Activated naive CD4-positive, alpha-beta T cell treated with anti-CD3 and anti-CD28 coated beads for 36 hours (primary cell): ENCODE results near the gene TIE1. TPM values are rescaled to one million over a fixed set of nuclear protein-coding genes. Genes with fewer than 3 reads are reported as not detected.

ENCODE experiments used
- CTCF ChIA-PET: fragments of 350-600 bp; sonication (Branson Sonifier 250); formaldehyde crosslinking; loops from one replicate; lab custom pipeline; 2021; ENCODE audit warnings: antibody characterized with exemption; lab: Charles Lee
- DNase-seq: peaks from one replicate; pipeline ENCODE4 v3.0.0-alpha.2; 2020
- H3K27ac Mint-ChIP-seq: one replicate; pipeline ENCODE4 v1.8.0; 2021; ENCODE audit warnings: mild to moderate bottlenecking, mixed read lengths
- H3K27me3 Mint-ChIP-seq: one replicate; pipeline ENCODE4 v1.8.0; 2021; ENCODE audit warnings: low read depth, mixed read lengths
- H3K36me3 Mint-ChIP-seq: one replicate; pipeline ENCODE4 v1.8.0; 2021; ENCODE audit warnings: low read depth, mixed read lengths
- H3K4me1 Mint-ChIP-seq: one replicate; pipeline ENCODE4 v1.8.0; 2021; ENCODE audit warnings: low read depth, mixed read lengths
- H3K4me3 Mint-ChIP-seq: one replicate; pipeline ENCODE4 v1.8.0; 2021; ENCODE audit warnings: mild to moderate bottlenecking, moderate library complexity, mixed read lengths
- H3K9me3 Mint-ChIP-seq: one replicate; pipeline ENCODE4 v1.8.0; 2021; ENCODE audit warnings: mixed read lengths
- intact Hi-C: fragments of 100-400 bp; cut with micrococcal nuclease; formaldehyde crosslinking; loops from one replicate; pipeline ENCODE4 v1.15.1; 2023
- total RNA-seq, 2 experiments: library from RNA; stranded (reverse); gene quantifications; one replicate each; pipeline ENCODE4 v1.2.3, GENCODE V29; 2021

Gene TIE1
- total RNA-seq, 2 experiments from 2014 or later, result not detected

DNA sequence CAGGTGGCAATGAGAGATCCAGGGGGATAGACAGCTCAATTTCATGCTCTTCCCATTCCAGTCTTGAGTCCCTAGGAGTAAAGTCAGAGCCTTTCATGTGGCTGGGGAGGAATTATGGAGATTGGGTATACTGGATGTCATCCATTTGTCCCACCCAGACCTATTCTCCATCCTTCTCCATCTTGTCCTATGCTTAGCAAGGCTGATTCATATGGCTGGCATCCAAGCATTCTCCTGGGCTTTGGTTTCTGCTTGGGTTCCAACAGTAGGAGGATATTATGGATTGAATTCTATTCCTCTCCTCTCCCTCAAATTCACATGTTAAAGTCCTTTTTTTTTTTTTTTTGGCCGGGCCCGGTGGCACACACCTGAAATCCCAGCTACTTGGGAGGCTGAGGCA lies 54.2 kb downstream of the TIE1 start:
- H3K4me1 Mint-ChIP-seq, result peaks cover 10% of the 10 kb centered on the region
- CTCF ChIA-PET, result interaction anchor here (0.6 kb wide), 1 partner anchor 12 kb away, joined by 3 read pairs; no protein-coding TSS in a partner anchor
- no peak for DNase-seq
- peaks cover 15% of the 10 kb centered on the region for H3K36me3 Mint-ChIP-seq
- H3K4me3 Mint-ChIP-seq, result no peak overlapping the region
- H3K27ac Mint-ChIP-seq, result no peak overlapping the region
- H3K27me3 Mint-ChIP-seq, result no peaks in the 10 kb centered on the region
- intact Hi-C loops, result no loop called here
- no peaks in the 10 kb centered on the region for H3K9me3 Mint-ChIP-seq

DNA sequence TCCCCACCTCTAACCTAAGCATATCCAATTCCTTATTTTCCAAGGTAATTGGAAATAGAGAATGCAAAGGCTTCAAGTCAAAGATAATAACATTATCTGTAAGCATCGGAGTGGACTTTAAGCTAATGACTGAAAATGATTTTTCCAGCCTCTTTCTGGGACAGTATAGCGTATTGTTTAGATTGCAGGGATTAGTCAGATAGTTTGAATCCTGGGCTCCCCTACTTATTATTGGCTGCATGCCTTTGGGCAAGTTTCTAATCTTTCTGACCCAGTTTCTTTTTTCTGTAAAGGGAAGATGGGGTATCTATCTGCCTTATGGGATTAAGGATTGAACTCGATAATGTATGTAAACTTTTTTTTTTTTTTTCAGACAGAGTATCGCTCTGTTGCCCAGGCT lies 56.5 kb downstream of the TIE1 start:
- intact Hi-C loops, result no loop called here
- CTCF ChIA-PET, result interaction anchor here (0.6 to 2.7 kb wide), 3 partner anchors 11 to 57 kb away, joined by 3 to 12 read pairs (median 6); partner anchors contain the start of gene ELOVL1
- Mint-ChIP-seq H3K27me3 (no peaks in the 10 kb centered on the region), H3K27ac (no peak overlapping the region), H3K9me3 (no peaks in the 10 kb centered on the region), H3K4me3 (peak overlapping the region; percentile 94), H3K4me1 (peaks cover 29% of the 10 kb centered on the region), H3K36me3 (peaks cover 38% of the 10 kb centered on the region)
- DNase-seq, result no peak

DNA sequence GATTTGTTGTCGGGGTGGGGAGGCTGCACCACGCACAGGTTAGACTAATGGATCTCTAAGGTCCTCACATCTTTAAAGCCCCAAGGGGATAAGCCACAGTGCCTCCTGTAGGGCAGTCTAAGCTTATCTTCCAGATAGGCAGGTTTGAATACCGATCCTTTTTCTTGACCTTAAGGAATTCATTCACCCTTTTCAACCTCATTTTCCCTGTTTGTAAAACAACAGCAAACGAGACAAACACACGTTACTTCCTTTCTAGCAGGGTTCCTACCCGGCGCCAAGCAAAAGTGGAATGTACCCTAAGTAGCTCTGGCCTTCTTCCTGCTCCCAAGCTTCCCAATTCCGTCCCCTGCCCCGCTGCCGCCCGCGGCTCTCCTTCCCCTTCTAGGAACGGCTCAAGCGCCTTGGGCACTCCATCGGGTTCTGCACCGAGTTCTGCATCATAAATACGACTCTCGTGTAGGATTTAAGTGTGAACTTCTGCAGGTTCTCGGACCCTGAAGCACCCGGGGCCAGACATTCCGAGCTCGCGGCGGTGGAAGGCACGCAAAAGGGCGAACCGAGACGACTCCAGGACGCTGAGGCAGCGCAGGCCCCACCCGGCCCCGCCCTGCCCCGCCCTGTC lies 57.5 kb downstream of the TIE1 start:
- no peaks in the 10 kb centered on the region for H3K9me3 Mint-ChIP-seq
- peaks cover 42% of the 10 kb centered on the region for H3K36me3 Mint-ChIP-seq
- CTCF ChIA-PET, result interaction anchor here (0.6 to 2.7 kb wide), 7 partner anchors 10 to 690 kb away, joined by 3 to 12 read pairs (median 4); partner anchors contain the start of gene ELOVL1
- intact Hi-C loops, result loop anchor here (1.0 to 2.0 kb wide), 9 partner anchors 10 to 591 kb away; partner anchors contain the start of genes C1orf50, CFAP57, EBNA1BP2 and ELOVL1
- DNase-seq, result peak; percentile 56
- peak overlapping the region; percentile 94 for H3K4me3 Mint-ChIP-seq
- H3K4me1 Mint-ChIP-seq, result peaks cover 29% of the 10 kb centered on the region
- no peaks in the 10 kb centered on the region for H3K27me3 Mint-ChIP-seq
- H3K27ac Mint-ChIP-seq, result peak overlapping the region; percentile 85

DNA sequence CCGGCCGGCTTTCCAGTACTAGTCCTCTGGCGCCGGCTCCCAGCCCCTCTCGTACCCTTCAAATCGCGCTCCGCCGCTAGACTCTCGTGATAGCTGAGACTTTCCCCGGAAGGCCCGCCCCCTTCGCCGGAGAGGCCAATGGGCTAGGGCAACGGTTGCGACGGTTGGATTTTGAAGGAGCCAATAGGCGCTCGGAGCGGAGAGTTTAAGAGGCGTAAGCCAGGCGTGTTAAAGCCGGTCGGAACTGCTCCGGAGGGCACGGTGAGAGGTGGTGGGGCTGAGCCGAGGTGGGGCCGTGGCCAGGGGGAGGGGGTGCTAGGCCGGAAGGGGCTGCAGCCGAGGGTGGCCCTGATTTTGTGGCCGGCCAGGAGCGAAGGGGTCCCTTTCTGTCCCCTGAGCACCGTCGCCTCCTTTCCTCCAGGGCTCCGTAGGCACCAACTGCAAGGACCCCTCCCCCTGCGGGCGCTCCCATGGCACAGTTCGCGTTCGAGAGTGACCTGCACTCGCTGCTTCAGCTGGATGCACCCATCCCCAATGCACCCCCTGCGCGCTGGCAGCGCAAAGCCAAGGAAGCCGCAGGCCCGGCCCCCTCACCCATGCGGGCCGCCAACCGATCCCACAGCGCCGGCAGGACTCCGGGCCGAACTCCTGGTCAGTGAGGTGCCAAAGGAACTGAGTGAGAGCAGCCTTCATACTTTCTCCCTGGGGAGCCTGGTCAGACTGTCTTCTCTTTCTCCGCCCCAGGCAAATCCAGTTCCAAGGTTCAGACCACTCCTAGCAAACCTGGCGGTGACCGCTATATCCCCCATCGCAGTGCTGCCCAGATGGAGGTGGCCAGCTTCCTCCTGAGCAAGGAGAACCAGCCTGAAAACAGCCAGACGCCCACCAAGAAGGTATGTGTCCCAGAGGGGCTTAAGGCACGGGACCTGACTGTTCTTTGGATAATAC lies 58.2 kb downstream of the TIE1 start, which contains the start of gene CDC20:
TSS of gene CDC20 (plus strand) at position 236 of the 948 bp plus-strand sequence. CDS start at position 471, 235 bp downstream.
- CTCF ChIA-PET, result interaction anchor here (1.0 to 2.7 kb wide), 5 partner anchors 9 to 132 kb away, joined by 3 to 12 read pairs (median 5); partner anchors contain the start of gene ELOVL1
- Mint-ChIP-seq H3K36me3 (peaks cover 46% of the 10 kb centered on the region), H3K4me1 (peaks cover 32% of the 10 kb centered on the region), H3K27ac (peak within 1 kb of the TSS; percentile 85), H3K27me3 (no peaks in the 10 kb centered on the region), H3K4me3 (peak within 1 kb of the TSS; percentile 94), H3K9me3 (no peaks in the 10 kb centered on the region)
- peak; percentile 100 for DNase-seq
- intact Hi-C loops, result loop anchor here (1.0 to 2.0 kb wide), 9 partner anchors 9 to 592 kb away; partner anchors contain the start of genes C1orf50, CFAP57, EBNA1BP2 and ELOVL1

DNA sequence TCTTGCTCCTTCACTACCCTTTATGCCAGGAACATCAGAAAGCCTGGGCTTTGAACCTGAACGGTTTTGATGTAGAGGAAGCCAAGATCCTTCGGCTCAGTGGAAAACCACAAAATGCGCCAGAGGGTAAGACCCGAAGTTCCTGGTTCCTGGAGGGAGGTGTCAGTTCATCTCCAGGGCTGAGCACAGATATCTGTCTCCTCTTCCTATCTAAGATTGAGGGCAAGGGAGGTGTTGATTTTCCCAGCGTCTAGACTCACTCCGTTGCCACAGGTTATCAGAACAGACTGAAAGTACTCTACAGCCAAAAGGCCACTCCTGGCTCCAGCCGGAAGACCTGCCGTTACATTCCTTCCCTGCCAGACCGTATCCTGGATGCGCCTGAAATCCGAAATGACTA lies 58.9 kb downstream of the TIE1 start:
- Mint-ChIP-seq H3K4me1 (peaks cover 32% of the 10 kb centered on the region), H3K36me3 (peaks cover 47% of the 10 kb centered on the region), H3K27me3 (no peaks in the 10 kb centered on the region), H3K9me3 (no peaks in the 10 kb centered on the region), H3K27ac (peak overlapping the region; percentile 28), H3K4me3 (peak overlapping the region; percentile 94)
- CTCF ChIA-PET, result interaction anchor here (2.7 kb wide), 1 partner anchor 9 kb away, joined by 12 read pairs; the partner anchor contains the start of gene ELOVL1
- no peak for DNase-seq
- intact Hi-C loops, result loop anchor here (2.0 to 10.0 kb wide), 5 partner anchors 95 to 593 kb away; partner anchors contain the start of genes C1orf50, CFAP57, EBNA1BP2 and IPO13

DNA sequence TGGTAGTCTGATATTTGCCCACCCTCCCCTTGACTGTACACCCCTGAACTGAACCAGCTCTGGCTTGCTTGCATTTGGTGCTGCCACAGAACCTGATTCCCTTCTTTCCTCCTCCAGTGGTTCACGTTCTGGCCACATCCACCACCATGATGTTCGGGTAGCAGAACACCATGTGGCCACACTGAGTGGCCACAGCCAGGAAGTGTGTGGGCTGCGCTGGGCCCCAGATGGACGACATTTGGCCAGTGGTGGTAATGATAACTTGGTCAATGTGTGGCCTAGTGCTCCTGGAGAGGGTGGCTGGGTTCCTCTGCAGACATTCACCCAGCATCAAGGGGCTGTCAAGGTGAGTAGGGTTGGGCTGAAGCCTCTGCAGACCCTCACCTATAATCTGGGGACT lies 59.8 kb downstream of the TIE1 start:
- CTCF ChIA-PET, result interaction anchor here (0.7 kb wide), 1 partner anchor 287 kb away, joined by 3 read pairs; no protein-coding TSS in a partner anchor
- Mint-ChIP-seq H3K9me3 (no peaks in the 10 kb centered on the region), H3K4me3 (peak overlapping the region; percentile 94), H3K4me1 (peaks cover 37% of the 10 kb centered on the region), H3K27me3 (no peaks in the 10 kb centered on the region), H3K36me3 (peaks cover 49% of the 10 kb centered on the region), H3K27ac (no peak overlapping the region)
- intact Hi-C loops, result loop anchor here (10.0 kb wide), 1 partner anchor 584 kb away; the partner anchor contains the start of gene IPO13
- no peak for DNase-seq

DNA sequence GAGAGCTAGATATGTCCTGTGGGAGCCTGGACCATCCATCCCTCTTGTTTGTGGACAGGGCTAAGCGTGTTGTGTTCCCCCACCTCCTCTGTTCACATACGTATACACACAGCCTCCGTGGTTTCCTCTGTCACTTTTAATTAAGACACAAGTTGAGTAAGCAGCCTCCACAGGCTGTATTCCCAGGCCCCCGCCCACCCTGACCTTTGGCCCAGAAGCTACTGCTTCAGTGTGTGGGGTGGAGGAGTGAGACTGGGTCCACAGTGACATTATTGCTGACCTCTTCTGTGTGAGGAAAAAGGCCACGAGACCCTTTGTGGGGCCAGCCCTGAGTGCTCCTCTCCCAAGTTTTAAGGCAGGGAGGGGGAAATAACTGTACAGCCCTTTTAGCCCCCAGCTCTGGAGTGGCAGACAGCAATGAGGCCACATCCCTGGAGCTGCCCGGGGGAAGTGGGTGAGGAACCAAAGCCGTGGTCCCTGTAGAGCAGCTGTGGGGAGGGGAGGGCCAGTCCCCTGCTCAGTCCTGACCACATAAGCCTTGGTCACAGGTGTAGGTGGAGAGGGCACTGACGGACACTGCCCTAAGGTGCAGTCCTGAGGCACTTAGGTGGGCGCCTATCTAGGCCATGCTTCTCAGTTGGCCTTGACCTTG lies 62.6 kb downstream of the TIE1 start:
- no peaks in the 10 kb centered on the region for H3K9me3 Mint-ChIP-seq
- CTCF ChIA-PET, result no interaction called here
- H3K4me1 Mint-ChIP-seq, result peaks cover 50% of the 10 kb centered on the region
- H3K4me3 Mint-ChIP-seq, result no peak overlapping the region
- no peak for DNase-seq
- intact Hi-C loops, result loop anchor here (10.0 kb wide), 1 partner anchor 581 kb away; the partner anchor contains the start of gene IPO13
- peaks cover 57% of the 10 kb centered on the region for H3K36me3 Mint-ChIP-seq
- no peak overlapping the region for H3K27ac Mint-ChIP-seq
- no peaks in the 10 kb centered on the region for H3K27me3 Mint-ChIP-seq

DNA sequence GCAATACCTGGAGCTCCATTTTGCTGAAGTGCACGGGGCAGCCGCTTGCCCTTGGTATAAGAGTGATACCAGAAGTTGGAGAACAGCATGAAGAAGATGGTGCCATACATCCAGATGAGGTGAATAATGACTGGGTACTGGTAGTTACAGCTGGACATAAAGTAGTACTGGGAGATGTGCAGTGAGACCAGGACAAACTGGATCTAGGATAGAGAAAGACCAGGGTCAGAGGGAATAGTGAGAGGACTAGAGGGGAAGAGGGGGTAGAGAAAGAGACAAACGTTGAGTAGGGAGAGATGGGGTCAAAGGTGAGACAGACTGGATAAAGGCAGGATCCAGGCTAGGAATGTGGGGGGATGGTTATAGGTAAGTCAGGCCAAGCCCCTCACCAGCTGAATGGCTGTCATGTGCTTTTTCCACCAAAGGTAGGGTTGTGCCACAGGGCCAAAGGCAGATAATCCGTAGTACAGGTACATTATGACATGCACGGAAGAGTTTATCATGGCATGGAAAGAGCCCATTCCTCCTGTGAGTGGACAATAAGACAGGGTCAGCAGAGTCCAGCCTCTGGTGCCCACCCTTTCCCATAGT lies 63.2 kb downstream of the TIE1 start:
- peaks cover 56% of the 10 kb centered on the region for H3K36me3 Mint-ChIP-seq
- no peak overlapping the region for H3K4me3 Mint-ChIP-seq
- intact Hi-C loops, result loop anchor here (10.0 kb wide), 1 partner anchor 581 kb away; the partner anchor contains the start of gene IPO13
- H3K9me3 Mint-ChIP-seq, result no peaks in the 10 kb centered on the region
- no peak overlapping the region for H3K27ac Mint-ChIP-seq
- no peak for DNase-seq
- no peaks in the 10 kb centered on the region for H3K27me3 Mint-ChIP-seq
- peaks cover 55% of the 10 kb centered on the region for H3K4me1 Mint-ChIP-seq
- CTCF ChIA-PET, result no interaction called here

DNA sequence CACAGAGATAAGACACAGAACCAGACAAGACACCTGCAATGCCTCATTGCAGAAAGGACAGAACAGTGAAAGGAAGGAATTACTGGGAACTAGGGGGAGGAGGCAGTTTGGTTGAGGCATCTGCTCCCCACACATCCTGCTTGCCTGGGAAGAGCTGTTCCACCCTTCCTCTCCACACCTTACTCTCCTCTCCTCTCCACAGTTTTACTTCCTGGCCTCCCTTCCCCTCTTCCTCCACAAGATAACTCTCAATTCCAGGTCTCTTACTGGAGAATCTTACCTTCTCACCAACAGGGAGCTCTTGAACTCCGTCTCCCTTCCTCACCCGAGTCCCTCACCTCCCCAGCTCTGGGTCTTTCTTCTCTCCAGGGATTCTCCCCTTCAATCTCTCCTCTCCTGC lies 64.9 kb downstream of the TIE1 start:
- Mint-ChIP-seq H3K9me3 (no peaks in the 10 kb centered on the region), H3K27me3 (no peaks in the 10 kb centered on the region), H3K27ac (peak overlapping the region; percentile 57), H3K4me1 (peaks cover 46% of the 10 kb centered on the region), H3K36me3 (peaks cover 42% of the 10 kb centered on the region), H3K4me3 (peak overlapping the region; percentile 88)
- CTCF ChIA-PET, result no interaction called here
- intact Hi-C loops, result loop anchor here (5.0 to 10.0 kb wide), 2 partner anchors 408 to 579 kb away; partner anchors contain the start of genes IPO13 and SLC2A1
- DNase-seq, result no peak

DNA sequence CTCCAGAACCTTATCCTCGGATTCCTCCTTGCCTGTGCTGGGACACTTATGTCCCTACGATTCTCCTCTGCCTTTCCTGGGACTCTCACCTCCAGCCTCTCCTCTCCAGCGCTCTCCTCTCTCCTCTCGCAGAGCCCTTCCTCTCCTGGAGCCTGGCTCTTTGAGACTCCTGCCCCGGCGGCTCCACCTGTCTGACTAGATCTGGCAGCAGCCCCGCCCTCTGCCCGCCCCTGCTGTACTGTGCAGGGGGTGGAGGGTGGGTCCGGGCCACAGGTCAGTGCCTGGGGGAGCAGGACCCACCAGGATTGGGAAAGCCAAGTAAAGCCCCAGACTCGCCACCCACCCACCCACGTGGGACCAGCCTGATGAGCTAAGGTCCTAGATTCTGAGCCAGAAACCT lies 65.4 kb downstream of the TIE1 start:
- peaks cover 41% of the 10 kb centered on the region for H3K4me1 Mint-ChIP-seq
- DNase-seq, result no peak
- CTCF ChIA-PET, result no interaction called here

DNA sequence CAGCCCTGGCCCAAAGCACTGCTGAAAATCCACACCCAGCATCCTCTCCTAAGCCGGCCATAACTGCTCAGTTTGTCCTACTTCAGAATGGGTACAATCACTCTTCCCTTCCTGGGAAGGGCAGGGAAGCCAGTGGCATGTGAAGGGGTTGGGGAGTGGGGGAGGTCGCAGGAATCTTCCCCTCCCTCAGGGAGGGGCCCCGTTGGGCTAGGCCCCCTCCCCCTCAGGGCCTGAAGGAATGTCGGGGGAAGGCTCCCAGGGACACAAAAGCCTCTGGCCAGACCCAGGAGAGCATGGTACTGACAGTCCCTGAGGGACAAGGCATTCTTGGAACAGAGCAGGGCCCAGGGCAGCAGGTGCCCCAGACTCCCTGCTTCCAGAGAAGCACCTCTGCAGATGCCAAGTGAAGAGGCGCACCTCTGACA lies 65.8 kb downstream of the TIE1 start:
- Mint-ChIP-seq H3K9me3 (no peaks in the 10 kb centered on the region), H3K27ac (peak overlapping the region; percentile 87), H3K4me3 (peak overlapping the region; percentile 88), H3K27me3 (no peaks in the 10 kb centered on the region), H3K4me1 (peaks cover 39% of the 10 kb centered on the region), H3K36me3 (peaks cover 33% of the 10 kb centered on the region)
- DNase-seq, result no peak
- intact Hi-C loops, result loop anchor here (5.0 to 10.0 kb wide), 2 partner anchors 409 to 578 kb away; partner anchors contain the start of genes IPO13 and SLC2A1
- CTCF ChIA-PET, result no interaction called here

More for the DNA sequence above, 65.4 kb downstream of the TIE1 start:
- peak overlapping the region; percentile 88 for H3K4me3 Mint-ChIP-seq
- H3K9me3 Mint-ChIP-seq, result no peaks in the 10 kb centered on the region
- peak overlapping the region; percentile 57 for H3K27ac Mint-ChIP-seq
- peaks cover 37% of the 10 kb centered on the region for H3K36me3 Mint-ChIP-seq
- H3K27me3 Mint-ChIP-seq, result no peaks in the 10 kb centered on the region
- intact Hi-C loops, result loop anchor here (5.0 to 10.0 kb wide), 2 partner anchors 409 to 579 kb away; partner anchors contain the start of genes IPO13 and SLC2A1
